KMS-11 (cell line): ENCODE results near the gene BPI.

ENCODE experiments used
- H2AFZ ChIP-seq: fragments of 200-600 bp; sonication (generic); 2 replicates; pipeline ENCODE4 v1.6.1; 2016; ENCODE audit warnings: antibody characterized with exemption, mixed run types, low read depth
- H3K27ac ChIP-seq: fragments of 200-600 bp; sonication (generic); 2 replicates; pipeline ENCODE4 v1.6.1; 2016; ENCODE audit warnings: mild to moderate bottlenecking, mixed run types
- H3K27me3 ChIP-seq: fragments of 200-600 bp; sonication (generic); 2 replicates; pipeline ENCODE4 v1.6.1; 2017; ENCODE audit warnings: mild to moderate bottlenecking, low read depth, mixed run types, moderate library complexity; ENCODE audit not compliant: insufficient read depth
- H3K36me3 ChIP-seq: fragments of 200-600 bp; sonication (generic); 2 replicates; pipeline ENCODE4 v1.6.1; 2017; ENCODE audit warnings: mild to moderate bottlenecking, mixed run types; ENCODE audit not compliant: insufficient read depth
- H3K4me1 ChIP-seq: fragments of 200-600 bp; sonication (generic); 2 replicates; pipeline ENCODE4 v1.6.1; 2016; ENCODE audit warnings: mild to moderate bottlenecking, low read depth, mixed run types; ENCODE audit not compliant: poor library complexity, severe bottlenecking
- H3K4me2 ChIP-seq: fragments of 200-600 bp; sonication (generic); 2 replicates; pipeline ENCODE4 v1.7.0; 2016; ENCODE audit warnings: mild to moderate bottlenecking, mixed run types
- H3K4me3 ChIP-seq: fragments of 200-600 bp; sonication (generic); IDR thresholded peaks from 2 replicates; pipeline ENCODE4 v1.6.1; 2017; ENCODE audit warnings: low read depth, low read length, mixed read lengths; ENCODE audit not compliant: insufficient read depth
- H3K79me2 ChIP-seq: fragments of 200-600 bp; sonication (generic); 2 replicates; pipeline ENCODE4 v1.6.1; 2016; ENCODE audit warnings: low read depth, mixed run types; ENCODE audit not compliant: insufficient read depth
- H3K9ac ChIP-seq: fragments of 200-600 bp; sonication (generic); 2 replicates; pipeline ENCODE4 v1.6.1; 2016; ENCODE audit warnings: mild to moderate bottlenecking, mixed run types
- H4K20me1 ChIP-seq: fragments of 200-600 bp; sonication (generic); 2 replicates; pipeline ENCODE4 v1.6.1; 2016; ENCODE audit warnings: mild to moderate bottlenecking, mixed run types; ENCODE audit not compliant: insufficient read depth
- TF ChIP-seq, protein P1 (sequence below): fragments of 200-600 bp; sonication (generic); conservative IDR thresholded peaks from 2 replicates; pipeline ENCODE4 v1.6.1; 2017; ENCODE audit warnings: low read depth, mild to moderate bottlenecking, antibody characterized with exemption, low read length, moderate library complexity, mixed read lengths

Gene BPI

DNA sequence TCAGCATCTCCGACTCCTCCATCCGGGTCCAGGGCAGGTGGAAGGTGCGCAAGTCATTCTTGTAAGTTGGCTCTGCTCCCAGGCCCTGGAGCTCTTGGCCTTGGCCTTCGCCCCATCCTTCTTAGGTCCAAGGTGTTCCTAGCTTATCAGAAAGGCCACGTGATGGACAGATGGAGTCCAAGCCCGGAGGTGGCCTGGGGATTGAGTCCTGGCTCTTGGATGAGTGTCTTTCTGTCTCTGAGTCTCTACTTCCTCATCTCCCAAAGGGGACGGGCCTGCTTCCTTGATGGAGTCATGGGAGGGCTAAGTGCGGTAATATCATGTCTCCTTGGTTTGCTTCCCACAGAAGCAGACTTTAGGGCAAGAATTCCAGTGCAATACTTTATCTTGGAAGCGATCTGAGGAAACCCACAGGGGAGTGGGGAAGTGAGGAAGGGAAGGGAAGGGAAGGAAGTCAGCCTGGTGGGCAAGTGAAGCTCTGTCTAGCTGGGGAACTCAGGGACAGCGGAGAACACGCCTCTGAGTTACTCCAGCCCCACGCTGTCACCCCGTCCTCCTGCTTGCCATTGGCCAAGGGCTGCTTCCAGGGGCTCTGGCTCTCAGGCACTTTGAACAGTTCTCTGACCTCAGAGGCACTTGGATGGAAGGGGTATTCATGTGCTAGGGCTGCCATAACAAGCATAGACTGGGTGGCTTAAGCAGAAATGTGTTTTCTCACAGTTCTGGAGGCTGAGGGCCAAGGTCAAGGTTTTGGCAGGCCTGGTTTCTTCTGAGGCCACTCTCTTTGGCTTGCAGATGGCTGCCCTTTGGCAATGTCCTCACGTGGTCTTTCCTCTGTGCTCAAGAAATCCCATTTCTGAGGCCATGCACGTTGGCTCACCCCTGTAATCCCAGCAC, 47.2 kb downstream of the BPI start:
- H3K36me3 ChIP-seq: no peaks in the 10 kb centered on the region
- no peaks in the 10 kb centered on the region for H3K79me2 ChIP-seq
- no peak overlapping the region for H3K4me2 ChIP-seq
- H3K4me3 ChIP-seq: no peak overlapping the region
- TF ChIP-seq, protein P1, sequence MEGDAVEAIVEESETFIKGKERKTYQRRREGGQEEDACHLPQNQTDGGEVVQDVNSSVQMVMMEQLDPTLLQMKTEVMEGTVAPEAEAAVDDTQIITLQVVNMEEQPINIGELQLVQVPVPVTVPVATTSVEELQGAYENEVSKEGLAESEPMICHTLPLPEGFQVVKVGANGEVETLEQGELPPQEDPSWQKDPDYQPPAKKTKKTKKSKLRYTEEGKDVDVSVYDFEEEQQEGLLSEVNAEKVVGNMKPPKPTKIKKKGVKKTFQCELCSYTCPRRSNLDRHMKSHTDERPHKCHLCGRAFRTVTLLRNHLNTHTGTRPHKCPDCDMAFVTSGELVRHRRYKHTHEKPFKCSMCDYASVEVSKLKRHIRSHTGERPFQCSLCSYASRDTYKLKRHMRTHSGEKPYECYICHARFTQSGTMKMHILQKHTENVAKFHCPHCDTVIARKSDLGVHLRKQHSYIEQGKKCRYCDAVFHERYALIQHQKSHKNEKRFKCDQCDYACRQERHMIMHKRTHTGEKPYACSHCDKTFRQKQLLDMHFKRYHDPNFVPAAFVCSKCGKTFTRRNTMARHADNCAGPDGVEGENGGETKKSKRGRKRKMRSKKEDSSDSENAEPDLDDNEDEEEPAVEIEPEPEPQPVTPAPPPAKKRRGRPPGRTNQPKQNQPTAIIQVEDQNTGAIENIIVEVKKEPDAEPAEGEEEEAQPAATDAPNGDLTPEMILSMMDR: no peak
- H3K4me1 ChIP-seq: no peaks in the 10 kb centered on the region
- no peaks in the 10 kb centered on the region for H3K27me3 ChIP-seq
- no peak overlapping the region for H2AFZ ChIP-seq
- H4K20me1 ChIP-seq: no peaks in the 10 kb centered on the region
- H3K9ac ChIP-seq: no peak overlapping the region
- no peak overlapping the region for H3K27ac ChIP-seq

DNA sequence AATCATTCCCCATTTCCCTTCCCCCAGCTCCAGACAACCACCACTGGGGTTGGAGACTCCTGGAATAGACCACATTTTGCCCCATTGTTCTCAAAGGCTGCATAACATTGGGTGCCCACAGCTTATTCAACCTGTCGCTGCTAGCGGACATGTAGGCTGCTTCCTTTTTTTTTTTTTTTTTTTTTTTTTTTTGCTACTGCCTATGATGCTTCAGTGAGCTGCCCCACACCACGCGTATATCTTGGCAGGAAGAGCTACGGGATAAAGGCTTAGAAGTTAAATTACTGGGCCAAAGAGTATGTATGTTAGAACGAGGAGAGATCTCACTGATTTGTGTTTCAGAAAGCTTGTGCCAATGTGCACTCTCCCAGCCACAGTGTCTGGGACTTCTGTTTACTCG, 49.4 kb downstream of the BPI start:
- H3K79me2 ChIP-seq: no peaks in the 10 kb centered on the region
- TF ChIP-seq, protein P1: no peak

DNA sequence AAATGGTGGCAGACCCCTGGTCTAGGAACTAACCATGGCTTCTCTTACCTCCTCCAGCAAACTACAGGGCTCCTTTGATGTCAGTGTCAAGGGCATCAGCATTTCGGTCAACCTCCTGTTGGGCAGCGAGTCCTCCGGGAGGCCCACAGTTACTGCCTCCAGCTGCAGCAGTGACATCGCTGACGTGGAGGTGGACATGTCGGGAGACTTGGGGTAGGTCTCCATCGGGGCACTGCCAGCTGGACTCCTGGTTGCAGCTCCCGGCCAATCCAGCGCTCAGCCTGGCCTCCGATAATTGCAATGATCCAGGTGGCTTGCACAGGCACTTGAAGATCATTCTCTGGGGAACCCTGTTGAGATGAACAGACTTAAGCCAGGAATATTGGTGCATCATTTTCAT, 50.3 kb downstream of the BPI start:
- Histone ChIP-seq H3K4me2 (no peak overlapping the region), H3K27ac (no peak overlapping the region), H3K4me1 (no peaks in the 10 kb centered on the region), H3K79me2 (no peaks in the 10 kb centered on the region), H3K36me3 (no peaks in the 10 kb centered on the region), H4K20me1 (no peaks in the 10 kb centered on the region), H3K27me3 (no peaks in the 10 kb centered on the region), H3K4me3 (no peak overlapping the region), H3K9ac (no peak overlapping the region), H2AFZ (no peak overlapping the region)
- TF ChIP-seq, protein P1: no peak

More for the DNA sequence above, 49.4 kb downstream of the BPI start:
- no peak overlapping the region for H3K4me3 ChIP-seq
- no peaks in the 10 kb centered on the region for H3K36me3 ChIP-seq
- H3K9ac ChIP-seq: no peak overlapping the region
- H3K27me3 ChIP-seq: no peaks in the 10 kb centered on the region
- H3K4me1 ChIP-seq: no peaks in the 10 kb centered on the region
- H3K4me2 ChIP-seq: no peak overlapping the region
- H4K20me1 ChIP-seq: no peaks in the 10 kb centered on the region
- H3K27ac ChIP-seq: no peak overlapping the region
- H2AFZ ChIP-seq: no peak overlapping the region

DNA sequence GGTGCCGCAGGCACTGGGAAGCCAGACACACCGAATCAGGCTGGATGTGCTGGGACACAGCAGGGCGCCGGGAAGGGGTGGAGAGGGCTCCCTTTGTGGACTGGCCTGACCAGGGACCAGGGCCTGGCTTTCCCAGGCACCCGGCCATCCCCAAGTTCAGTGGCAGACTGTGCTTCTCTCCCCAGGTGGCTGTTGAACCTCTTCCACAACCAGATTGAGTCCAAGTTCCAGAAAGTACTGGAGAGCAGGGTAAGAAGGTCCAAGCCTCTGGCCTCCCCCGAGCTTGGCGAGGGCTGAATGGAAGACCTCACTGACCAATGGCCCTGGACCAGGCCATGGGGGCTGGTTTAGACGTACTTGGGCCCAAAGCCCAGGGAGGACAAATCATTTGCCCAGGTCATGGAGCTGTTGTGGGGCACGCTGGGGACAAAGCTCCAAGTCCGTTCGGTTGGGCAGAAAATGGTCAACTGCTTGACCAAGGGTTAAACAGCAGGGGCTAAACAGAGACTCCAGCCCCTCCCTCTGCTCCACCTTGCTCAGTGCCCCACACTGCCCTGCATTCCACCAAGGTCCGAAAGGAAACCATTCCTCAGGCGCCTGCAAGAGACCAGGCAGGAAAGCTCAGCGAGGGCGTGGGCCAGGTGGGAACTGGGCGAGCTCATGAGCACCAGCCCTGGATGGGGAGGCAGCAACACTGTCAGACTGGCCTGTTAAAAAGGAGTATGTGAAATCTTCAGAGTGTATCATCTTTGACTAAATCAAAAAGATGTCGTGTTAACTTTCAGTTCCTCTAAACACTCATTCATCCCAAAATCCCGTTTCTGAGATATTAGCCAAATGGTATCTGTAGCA, 51.4 kb downstream of the BPI start:
- no peaks in the 10 kb centered on the region for H3K36me3 ChIP-seq
- no peaks in the 10 kb centered on the region for H4K20me1 ChIP-seq
- no peaks in the 10 kb centered on the region for H3K4me1 ChIP-seq
- no peak overlapping the region for H3K4me3 ChIP-seq
- no peak overlapping the region for H3K27ac ChIP-seq
- no peak overlapping the region for H3K9ac ChIP-seq
- H3K27me3 ChIP-seq: no peaks in the 10 kb centered on the region
- H3K79me2 ChIP-seq: no peaks in the 10 kb centered on the region
- no peak overlapping the region for H3K4me2 ChIP-seq
- no peak overlapping the region for H2AFZ ChIP-seq
- TF ChIP-seq, protein P1: no peak
